Renal cortical epithelial cell (primary cell): Measurements from ENCODE around the gene CIROP. TPM values are rescaled to one million over a fixed set of nuclear protein-coding genes. Genes with fewer than 3 reads are reported as not detected.
A peak's percentile ranks its signal among the peaks of the same experiment; 100 is the strongest.

Experiments used
- DNase-seq: peaks from one replicate; pipeline ENCODE4 v3.0.0-alpha.2; 2011; ENCODE audit warnings: low read depth
- total RNA-seq: library from RNA; depleted of rRNA; stranded (reverse); fragments of >200 nt; gene quantifications from 2 replicates; pipeline ENCODE4 v1.2.3, GENCODE V29; 2014

The CIROP gene
- total RNA-seq, 1 donor from 2014 or later: not detected

DNA sequence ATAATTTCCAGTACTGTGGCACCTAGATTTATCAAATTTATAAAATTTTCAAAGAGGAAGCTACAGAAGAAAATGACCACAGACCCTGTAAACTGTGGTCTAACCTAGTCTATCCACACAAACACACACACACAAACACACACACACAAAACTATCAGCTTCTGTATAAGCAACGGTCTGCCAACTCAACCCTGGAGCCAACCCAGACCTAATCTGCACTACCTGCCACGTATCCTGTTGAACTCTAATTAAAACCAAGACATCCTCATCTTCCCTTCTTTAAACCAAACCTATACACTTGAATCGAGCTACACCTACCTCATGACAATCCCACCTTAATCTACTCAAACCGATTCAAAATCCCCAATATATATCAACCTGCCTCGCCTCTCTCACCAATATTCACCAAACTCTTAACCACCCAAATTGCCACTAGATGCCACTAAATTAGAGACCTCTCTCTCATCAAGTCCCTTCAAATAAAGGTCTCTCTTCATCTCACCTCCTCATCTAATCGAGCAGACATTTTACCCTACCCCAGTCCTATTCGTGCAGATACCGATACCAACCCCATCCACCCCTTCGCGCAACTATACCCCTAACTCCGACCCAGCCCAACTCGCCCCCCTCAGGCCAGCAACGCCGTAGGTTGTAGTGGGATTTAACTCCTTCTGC is 10.7 kb downstream of the CIROP start:
- DNase-seq: no peak

DNA sequence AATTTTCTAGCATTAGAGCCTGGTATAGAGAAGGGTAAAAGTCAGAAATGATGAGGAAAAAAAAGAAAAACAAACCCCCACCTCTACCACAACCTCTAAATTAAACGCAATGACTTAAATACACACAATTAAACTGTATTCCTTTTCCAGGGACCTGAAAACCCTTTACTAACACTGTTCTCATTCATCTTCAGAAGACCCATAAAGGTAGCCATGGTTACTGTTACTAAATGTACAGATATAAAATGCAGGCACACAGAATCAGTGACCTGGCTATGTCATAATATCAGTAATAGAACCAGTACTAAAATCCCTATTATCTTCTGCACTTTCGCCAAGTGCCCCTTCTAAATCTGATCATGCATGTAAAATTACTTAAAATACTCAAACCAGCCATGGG is 11.3 kb downstream of the CIROP start:
- no peak for DNase-seq

DNA sequence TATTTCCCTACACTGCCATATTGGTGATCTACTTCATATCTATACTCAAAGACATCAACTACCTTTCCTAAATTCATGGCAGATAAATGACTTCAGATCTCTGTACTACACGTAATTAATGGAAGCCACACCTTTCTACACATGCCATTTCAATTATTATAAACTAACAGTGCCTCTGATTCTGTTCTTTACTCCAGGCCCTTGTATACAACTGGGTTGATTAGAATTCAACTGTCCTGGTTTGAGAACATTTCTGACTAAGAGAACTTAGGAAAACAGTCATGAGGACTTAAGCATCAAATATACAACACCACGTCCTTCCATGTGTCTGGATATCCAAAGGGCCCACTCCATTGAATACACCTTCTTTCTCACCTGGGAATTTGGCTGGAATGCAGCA is 11.7 kb downstream of the CIROP start:
- no peak for DNase-seq

DNA sequence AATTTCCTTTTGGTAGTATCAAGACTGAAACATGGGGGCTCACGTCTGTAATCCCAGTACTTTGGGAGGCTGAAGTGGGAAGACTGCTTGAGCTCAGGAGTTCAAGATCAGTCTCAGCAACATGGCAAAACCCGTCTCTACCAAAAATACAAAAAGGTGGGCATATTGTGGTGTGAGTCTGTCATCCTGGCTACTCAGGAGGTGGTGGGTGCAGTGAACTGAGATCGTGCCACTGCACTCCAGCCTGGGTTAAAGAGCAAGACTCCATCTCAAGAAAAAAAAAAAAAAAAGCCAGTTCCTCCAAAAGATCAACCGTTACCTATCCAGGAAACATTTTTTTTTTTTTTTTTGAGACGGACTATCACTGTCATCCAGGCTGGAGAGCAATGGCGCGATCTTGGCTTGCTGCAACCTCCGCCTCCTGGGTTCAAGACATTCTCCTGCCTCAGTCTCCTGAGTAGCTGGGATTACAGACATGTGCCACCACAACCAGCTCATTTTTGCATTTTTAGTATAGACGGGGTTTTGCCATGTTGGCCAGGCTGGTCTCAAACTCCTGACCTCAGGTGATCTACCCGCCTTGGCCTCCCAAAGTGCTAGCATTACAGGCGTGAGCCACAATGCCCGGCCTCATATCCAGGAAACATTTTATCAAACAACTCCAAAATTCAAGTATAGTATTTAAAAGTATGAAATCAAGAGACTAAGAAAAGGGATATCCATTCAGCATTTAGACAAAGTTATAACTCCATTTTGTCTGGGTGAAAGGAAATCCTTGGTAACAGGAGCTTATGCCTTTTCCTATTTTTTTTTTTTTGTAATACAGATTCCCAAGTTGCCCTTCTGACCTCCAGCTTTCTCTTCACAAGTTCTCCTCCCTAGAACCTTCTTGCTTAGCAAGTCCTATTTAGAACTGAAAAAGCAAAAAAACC is 13.2 kb downstream of the CIROP start:
- DNase-seq: no peak

DNA sequence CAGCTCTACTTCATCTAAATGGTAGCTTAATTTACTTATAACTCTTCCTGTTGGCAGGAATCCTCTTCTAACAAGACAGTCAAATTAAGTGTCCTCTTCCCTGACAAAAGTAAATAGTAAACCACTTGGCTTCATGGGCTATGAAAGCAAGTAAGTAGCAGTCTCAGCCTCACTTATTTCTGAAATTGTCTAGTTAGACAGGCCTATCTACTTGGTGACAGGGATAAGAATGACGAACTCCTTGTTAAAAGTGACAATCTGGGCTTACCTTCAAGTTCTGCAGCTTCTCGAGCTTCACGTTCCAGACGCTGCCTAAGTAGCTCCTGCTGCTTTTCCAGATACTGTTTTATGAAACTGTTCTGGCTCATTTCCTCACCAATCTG is 14.5 kb downstream of the CIROP start:
- DNase-seq: no peak

DNA sequence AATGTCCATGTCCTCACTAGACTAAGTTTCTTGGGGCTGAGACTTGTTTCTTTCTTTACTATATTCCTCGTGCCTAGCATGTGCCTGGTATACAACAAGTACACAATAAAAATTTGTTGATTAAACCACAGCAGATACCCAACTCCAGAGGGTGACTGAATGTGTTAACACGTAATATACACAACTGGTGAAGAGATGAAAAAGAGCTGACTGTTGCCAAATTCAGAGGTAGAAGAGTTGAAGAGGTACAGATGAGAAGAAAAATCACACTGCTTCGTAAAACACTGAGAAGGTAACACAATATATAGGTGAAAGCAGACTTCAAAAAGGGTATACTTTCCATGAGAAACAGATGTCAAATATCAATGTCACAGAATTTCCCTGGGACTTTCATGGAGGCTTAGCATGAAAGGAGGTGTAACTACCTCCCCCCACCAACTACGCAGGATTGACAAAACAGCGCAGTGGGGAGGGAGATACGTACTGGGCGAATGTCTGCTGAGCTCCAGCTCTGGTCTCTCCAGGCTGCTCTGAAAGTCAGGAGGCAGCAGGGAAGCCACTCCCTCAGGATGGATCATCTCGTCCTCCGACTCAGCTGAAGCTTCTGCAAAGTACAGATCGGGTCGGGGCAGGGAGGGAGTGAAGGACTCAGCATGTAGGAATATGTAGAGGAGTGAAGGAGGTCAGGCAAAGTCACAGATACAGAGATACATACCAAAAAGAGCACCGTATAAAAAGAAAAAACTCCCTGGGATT is 15.1 kb downstream of the CIROP start:
- DNase-seq: no peak

DNA sequence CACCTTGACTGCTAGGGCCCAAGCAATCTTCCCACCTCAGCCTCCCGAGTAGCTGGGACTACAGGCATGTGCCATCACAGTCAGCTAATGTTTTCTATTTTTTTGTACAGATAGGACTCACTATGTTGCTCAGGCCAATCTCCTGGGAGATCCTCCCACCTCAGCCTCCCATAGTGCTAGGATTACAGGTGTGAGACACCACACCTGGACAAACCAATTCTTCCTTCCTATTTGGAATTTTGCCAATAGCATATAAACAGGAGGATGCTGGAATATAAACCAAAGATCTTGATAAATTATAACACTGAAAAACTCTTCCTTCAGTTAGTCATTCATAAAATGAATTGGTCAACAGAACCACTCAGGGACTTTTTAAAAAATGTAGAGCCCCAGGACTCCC is 18.2 kb downstream of the CIROP start:
- DNase-seq: no peak

DNA sequence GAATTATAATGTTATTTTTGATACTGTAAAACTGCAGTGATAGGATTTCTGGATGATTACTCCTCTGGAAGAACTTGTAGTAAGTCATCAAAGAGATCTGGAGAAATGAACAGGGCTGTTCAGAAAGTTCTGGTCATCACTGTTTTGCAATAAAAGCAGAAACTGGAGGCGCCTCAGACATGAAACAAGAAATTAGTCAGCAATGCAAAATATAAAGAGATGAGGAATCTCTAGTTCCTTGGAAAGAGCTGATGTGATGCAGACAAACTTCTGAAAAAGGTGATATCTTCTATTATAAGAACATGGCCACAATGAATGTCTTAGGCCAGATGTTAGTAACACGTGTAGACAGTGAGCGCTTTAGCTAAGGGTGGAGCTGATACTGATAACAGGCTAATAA is 19.3 kb downstream of the CIROP start:
- no peak for DNase-seq

DNA sequence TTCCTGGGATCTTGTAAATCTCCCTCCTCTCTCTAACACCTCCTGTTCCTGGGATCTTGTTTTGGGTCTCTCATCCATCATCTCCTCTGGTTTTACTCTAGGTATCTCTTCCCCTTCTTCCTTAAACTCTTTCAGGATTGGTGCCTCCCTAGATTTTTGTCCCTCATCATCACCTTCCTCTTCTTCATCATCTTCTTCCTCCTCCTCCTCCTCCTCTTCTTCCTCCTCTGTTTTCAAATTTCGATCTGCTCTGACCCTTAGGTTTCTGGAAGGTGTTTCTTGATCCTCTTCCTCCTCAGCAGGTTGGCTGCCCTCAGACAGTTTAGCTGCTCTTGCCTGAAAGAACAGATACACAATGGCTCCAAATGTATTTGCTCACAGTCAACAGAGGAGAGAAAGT is 24.3 kb downstream of the CIROP start:
- DNase-seq: no peak

DNA sequence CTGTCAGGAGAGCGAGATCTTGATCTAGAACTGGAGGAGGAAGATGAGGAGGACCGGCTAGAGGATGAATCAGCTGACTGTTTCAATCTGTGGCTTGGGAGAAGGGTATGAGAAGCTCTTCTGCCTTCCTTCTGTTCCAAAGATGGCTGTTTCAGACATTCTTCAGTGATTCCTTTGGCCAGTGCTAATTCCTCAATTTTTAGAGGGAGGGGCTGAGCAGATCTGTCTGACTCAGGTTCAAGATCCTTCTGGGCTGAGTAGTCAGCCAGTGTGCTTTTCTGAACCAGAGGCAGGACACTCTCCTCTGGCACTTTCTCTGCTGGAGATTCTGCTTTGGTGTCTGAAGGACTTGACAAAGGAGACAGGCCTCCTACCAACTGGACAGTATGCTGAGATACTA is 25.1 kb downstream of the CIROP start:
- no peak for DNase-seq

DNA sequence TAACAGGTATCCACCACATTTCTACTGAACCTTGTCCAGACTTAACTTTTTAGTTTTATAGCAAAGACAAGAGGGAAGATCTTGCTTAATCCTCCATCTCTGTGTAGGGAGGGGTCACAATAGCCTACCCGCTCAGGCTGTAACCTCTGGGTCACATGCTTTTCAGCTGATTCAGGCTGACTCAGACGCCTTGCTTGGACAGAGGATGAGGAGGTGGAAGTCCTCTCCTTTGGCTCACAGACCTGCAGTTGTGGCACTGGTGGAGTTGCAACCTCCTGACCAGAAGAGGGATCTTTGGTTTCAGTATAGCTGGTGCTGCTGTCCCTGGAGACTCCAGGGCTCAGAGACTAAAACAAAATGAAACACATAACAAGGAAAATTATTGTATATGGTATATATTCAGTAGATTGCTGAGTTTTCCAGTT is 26.1 kb downstream of the CIROP start:
- DNase-seq: peak; percentile 98

DNA sequence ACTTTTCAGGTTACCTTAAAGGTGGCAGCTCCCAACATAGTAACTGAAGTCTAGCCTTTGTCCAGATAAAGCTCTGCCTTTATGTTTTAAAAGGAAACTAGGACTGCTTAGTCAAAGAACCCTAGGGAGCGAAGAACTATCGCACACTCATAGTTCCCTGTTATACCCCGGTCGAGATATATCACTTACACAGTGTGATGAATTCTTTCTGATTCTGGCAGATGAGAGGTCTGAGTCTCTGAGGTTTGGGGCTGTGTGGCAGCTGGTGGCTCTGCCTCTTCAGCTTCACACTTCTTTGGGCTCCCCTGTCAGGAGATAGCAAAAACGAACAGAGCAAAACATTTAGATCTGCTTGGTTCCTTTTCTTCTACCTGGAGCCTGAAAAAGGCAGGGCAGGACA is 26.8 kb downstream of the CIROP start:
- DNase-seq: no peak

DNA sequence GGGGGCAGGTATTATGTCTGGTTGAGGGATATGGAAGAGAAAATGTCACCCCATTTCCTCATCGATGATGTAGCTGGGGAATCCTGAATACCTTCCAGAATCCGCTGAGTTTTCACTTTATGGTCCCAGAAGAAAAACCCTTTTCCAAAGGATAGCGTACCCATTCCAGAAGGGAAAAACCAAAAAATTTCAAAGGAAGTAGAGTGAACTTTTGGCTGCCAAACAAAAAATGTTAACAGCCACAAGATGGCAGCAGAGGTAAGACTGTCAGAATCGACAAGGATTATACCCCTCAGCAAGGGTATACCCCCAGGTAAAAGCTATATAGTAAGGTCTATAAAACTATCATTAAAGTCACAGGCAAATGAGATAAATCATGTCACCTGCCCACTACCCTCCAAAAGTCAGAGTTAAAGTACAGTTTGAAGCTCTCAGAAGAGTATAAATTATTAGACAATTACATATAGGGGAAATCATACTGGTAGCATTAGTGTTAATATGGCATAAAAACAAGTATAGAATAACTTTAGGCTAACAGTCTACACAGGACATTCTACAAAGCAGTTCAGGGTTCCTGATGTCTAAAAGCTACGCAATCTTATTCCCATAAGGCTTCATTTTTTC is 27.9 kb downstream of the CIROP start:
- peak; percentile 39 for DNase-seq

DNA sequence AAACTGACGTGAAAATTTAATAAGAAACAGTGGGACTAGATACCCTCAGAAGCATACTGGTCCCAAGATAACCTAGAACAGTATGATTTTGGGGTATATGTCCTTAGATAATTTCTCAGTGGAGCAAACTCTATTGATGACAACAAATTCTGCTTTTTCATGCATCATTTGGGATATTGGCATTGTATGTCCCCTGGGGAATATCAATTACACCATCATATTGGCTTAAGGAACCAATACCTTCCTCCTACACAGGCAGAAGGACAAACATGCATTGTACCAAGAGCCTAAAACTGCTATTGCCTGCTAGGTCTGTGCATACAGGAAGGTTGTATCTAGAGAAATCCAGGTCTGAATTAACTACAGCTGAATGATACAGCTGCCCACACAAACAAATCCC is 29.9 kb downstream of the CIROP start:
- DNase-seq: no peak

DNA sequence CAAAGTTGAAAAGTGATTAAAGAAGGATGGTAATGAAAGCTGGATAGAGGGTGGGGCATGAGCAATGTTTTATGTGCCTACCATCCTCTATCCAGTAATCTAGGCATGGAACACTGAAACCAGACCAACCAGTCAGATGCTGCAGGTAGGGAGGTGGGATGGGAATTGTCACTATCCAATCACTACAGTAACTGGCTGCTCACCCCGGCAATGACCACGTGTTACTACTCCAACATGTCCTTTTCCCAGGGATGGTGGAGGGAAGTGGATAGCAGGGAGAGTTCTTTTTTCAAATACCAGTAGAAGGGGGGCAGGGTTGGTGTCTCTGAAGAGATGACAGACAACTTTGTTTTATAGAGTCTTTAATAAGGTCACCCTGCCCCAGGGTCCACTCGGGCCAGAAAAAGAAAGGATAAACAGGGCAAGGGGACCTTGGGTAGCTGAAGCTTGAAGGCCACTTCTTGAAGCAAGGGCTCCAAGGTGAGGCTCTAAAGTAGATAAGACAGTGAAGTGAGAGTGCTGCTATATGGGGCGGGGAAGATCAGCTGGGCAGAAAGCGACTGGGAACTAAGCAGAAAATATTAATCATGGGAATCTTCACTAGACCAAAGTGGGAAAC is 32.8 kb downstream of the CIROP start:
- DNase-seq: peak; percentile 23

DNA sequence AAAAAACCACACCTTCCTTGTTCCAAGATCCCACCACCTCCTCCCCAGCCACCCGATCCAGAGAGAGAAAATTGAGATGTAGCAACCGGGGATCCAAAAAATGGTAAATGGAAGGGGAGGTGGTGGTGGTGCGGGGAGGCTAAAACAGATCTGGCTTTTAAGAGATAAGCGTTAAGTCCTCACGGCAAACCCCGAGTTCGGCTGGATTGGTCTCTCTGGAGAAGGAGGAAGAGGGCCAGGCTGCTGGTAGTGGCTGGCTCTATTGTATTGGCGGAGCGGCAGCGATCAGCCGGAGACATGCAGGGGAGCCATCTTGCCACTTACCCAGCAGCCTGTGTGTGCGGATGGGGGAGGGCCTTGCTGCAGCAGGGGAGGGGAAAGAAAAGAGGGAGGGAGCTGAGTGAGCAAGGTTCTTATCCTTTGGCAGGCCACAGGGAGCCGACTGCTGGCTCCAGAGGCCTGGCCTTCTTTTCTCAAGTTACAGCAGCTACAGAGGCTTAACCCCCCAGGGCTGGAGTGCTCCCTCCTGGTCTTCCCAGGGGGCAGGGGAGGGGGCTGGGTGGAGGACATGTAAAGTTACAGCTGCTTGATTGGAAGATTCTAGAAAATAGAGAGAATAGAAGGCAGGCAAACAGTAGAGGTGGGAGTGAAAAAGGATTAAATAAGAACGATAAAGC is 33.4 kb downstream of the CIROP start:
- DNase-seq: peak; percentile 86

DNA sequence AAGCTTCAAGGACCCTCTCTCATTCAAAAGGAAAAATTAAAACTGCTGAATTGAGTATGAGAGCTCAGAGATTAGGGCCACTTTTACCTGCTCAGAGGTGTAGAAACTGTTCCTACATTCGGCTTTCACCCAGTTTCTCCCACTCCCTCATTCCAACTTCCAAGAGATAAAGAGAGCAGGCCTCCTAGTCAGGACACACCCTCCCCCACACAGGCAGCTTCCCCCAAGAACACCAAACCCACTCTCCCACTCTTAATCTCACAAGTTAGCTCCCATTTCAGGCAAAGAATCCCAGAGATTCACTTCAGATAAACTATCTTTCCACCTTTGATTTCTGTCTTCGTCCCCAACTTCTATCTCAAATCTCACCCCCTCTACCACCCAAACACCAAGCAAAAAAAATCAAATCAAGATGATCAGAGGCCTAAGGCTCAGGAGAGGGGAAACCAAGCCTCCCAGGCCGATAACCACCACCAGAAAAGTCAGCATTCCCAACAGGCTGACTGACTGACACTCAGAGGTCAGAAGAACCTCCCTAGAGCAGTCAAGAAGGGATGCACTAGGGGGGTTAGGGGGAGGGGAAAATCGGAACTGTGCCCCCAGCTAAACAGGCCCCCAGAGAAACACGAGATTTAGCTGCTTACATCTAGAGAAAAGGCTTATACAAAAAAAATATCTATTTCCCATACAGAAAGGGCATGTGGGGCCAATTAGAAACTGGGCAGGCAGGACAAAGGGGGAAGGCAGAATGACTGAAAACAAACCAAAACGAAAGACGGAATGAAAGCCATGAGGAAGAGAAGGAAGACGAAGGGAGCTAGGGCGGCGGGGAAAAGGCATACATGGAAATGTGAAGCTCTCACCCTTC is 34.3 kb downstream of the CIROP start:
- no peak for DNase-seq

DNA sequence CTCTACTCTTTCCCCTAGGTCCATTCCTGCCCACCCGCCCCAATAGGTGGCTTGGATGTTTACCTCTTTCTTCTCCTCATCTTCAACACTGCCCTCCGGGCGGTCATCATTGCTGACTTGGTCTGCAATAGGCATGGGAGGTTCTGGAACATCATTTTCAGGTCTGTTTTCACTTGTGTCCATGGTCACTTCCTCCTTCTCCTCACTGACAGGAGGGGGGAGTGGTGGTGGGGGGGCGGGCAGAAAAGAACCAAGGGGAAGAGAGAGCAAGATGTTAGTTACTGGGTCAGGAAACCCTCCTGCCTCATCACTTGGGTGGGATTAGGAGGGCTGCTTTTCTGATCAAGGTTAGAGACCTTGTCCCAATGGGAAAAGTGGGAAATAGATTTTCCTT is 35.4 kb downstream of the CIROP start:
- no peak for DNase-seq

DNA sequence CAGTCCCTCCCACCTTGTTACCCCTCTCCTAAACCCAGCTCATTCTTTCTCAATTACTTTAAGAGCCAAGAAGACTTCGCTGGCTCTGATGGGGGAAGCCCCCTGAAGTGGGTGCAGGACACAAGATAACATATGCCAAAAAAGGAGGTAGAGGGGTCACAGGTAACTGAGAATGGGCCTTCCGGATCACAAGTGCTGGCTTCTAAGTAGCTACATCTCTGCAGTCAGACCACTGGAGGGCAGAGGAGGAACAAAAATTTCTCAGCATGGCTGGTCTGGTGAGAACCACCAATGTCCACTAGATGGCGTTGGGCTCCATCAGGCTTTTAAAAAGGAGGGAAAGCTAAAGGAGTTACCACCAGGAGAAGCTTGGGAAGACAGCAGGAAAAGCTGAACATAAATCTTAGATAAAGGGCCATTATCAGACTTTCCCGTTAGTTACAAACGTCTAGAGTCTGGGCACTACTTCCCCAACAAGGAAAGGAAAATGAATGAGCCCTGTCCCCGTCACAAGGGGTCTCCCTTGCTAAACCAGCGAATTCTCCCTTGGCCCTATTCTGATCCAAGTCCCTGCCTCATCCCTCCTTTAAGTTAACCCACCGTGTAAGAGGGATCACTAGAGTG is 35.9 kb downstream of the CIROP start:
- DNase-seq: peak; percentile 93
